DMS79 (cell line): ENCODE measurements around the gene GHRH.

Experiments
- DNase-seq: peaks from one replicate; lab custom pipeline; 2025; lab: John Stamatoyannopoulos, UW

The GHRH gene

GRCh38 chr20:37202267-37202943 lies 59.2 kb downstream of the GHRH start:
- no peak for DNase-seq

GRCh38 chr20:37201827-37202162 lies 59.8 kb downstream of the GHRH start:
- no peak for DNase-seq
